ENCODE measurements around the gene CHI3L2. TPM values are rescaled to one million over a fixed set of nuclear protein-coding genes. Genes with fewer than 3 reads are reported as not detected.

Gene CHI3L2
- total and polyA plus RNA-seq, 2 donors (not counting 1 experiment from before 2014, with no cell fraction given): 9.2 to 31.5 TPM

GRCh38 chr1:111228748-111229126 is 1.2 kb downstream of the CHI3L2 start:
- no CpG with 5 or more reads among the region's 2 CpGs for WGBS (ENCODE audit: insufficient coverage)
- Mint-ChIP-seq H3K4me3 (peak overlapping the region; percentile 29), H3K27ac (peak overlapping the region; percentile 61), H3K9me3 (ENCODE audit: insufficient read depth) (no peaks in the 10 kb centered on the region), H3K27me3 (no peaks in the 10 kb centered on the region), H3K4me1 (peaks cover 72% of the 10 kb centered on the region)
- intact Hi-C loops (cut with micrococcal nuclease): loop anchor here (10.0 kb wide), 1 partner anchor 536 kb away; no protein-coding TSS in a partner anchor
- Histone ChIP-seq H3K9ac (ENCODE audit: low read length) (no peak overlapping the region), H3K27ac (ENCODE audit: low read length in 2 of 2) (peak overlapping the region in 1 of 2 donors; percentile 19), H2AFZ (ENCODE audit: insufficient read depth, low read depth, low read length, poor library complexity, severe bottlenecking) (no peak overlapping the region), H3K9me3 (ENCODE audit: control extremely low read depth in 1 of 3, control insufficient read depth in 2 of 3, insufficient read depth in 1 of 3, low read length in 2 of 3) (peaks cover 0 to 5% (median 4%) of the 10 kb centered on the region in 3 donors), H3K27me3 (replicated peaks in 1 of 4; ENCODE audit: control extremely low read depth in 1 of 4, control insufficient read depth in 3 of 4, insufficient read depth in 4 of 4, low read length in 3 of 4) (no peaks in the 10 kb centered on the region), H3K4me2 (replicated peaks; ENCODE audit: low read depth, low read length, poor library complexity, severe bottlenecking) (peak overlapping the region; percentile 65), H4K20me1 (ENCODE audit: control insufficient read depth, insufficient read depth, low read length, poor library complexity, severe bottlenecking) (no peaks in the 10 kb centered on the region), H3K36me3 (replicated peaks in 1 of 2; ENCODE audit: control extremely low read depth in 1 of 2, control insufficient read depth in 1 of 2, extremely low read depth in 1 of 2, insufficient read depth in 2 of 2, low read length in 1 of 2) (peaks cover 0 to 5% of the 10 kb centered on the region in 2 experiments), H3K4me1 (ENCODE audit: control insufficient read depth in 2 of 2, insufficient read depth in 2 of 2, low read length in 2 of 2) (peaks cover 65 to 76% of the 10 kb centered on the region in 2 donors), H3K4me3 (ENCODE audit: control extremely low read depth in 1 of 5, extremely low read depth in 1 of 5, insufficient read depth in 1 of 5, low read depth in 2 of 5, low read length in 4 of 5) (peak overlapping the region in 1 of 5 experiments; percentile 62), H3K79me2 (ENCODE audit: control insufficient read depth, insufficient read depth, low read length) (peaks cover 44% of the 10 kb centered on the region)
- ATAC-seq (ENCODE audit: low read depth) (no peak), DNase-seq (no peak)
- TF ChIP-seq EZH2 (IDR thresholded peaks at IDR 0.05; ENCODE audit: borderline replicate concordance, insufficient read depth, low read depth, low read length, poor library complexity, severe bottlenecking) (no peak), CTCF (IDR thresholded peaks at IDR 0.05) (no peak)
- ChIA-PET POLR2A (interaction anchor here (0.6 to 1.5 kb wide), 2 partner anchors 25 to 1705 kb away, joined by 5 to 6 read pairs; no protein-coding TSS in a partner anchor), CTCF (interaction anchor here (1.2 to 1.8 kb wide), 6 partner anchors 35 to 188 kb away, joined by 3 to 4 read pairs (median 4); no protein-coding TSS in a partner anchor)

DNA sequence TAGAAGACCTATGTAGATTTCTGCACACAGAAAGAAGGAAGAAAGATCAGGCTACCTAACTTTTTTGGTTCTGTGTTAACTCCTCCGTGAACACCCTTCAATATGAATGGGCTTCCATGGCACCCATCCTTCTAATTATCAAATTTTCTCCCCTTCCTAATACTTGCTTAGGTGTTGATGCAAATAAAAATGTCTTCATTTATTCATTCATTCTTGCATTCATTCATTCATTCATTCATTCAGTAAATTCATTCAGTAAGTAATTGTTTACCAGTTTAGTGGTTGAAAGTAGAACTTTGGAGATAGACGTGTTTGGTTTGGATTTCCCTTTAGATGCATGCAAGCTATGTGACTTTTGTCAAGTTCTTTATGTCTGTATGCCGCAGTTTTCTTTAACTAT is 4.6 kb downstream of the CHI3L2 start:
- DNase-seq (no peak), ATAC-seq (ENCODE audit: low read depth) (no peak)
- Histone ChIP-seq H3K4me3 (ENCODE audit: control extremely low read depth in 1 of 5, extremely low read depth in 1 of 5, insufficient read depth in 1 of 5, low read depth in 2 of 5, low read length in 4 of 5) (peak overlapping the region in 1 of 5 experiments; percentile 13), H3K9ac (ENCODE audit: low read length) (no peak overlapping the region), H3K4me1 (ENCODE audit: control insufficient read depth in 2 of 2, insufficient read depth in 2 of 2, low read length in 2 of 2) (peaks cover 47 to 56% of the 10 kb centered on the region in 2 donors), H2AFZ (ENCODE audit: insufficient read depth, low read depth, low read length, poor library complexity, severe bottlenecking) (no peak overlapping the region), H3K4me2 (replicated peaks; ENCODE audit: low read depth, low read length, poor library complexity, severe bottlenecking) (peak overlapping the region; percentile 65), H3K27me3 (replicated peaks in 1 of 4; ENCODE audit: control extremely low read depth in 1 of 4, control insufficient read depth in 3 of 4, insufficient read depth in 4 of 4, low read length in 3 of 4) (no peaks in the 10 kb centered on the region), H4K20me1 (ENCODE audit: control insufficient read depth, insufficient read depth, low read length, poor library complexity, severe bottlenecking) (no peaks in the 10 kb centered on the region), H3K9me3 (ENCODE audit: control extremely low read depth in 1 of 3, control insufficient read depth in 2 of 3, insufficient read depth in 1 of 3, low read length in 2 of 3) (peaks cover 0 to 5% (median 4%) of the 10 kb centered on the region in 3 donors), H3K36me3 (replicated peaks in 1 of 2; ENCODE audit: control extremely low read depth in 1 of 2, control insufficient read depth in 1 of 2, extremely low read depth in 1 of 2, insufficient read depth in 2 of 2, low read length in 1 of 2) (peaks cover 0 to 17% of the 10 kb centered on the region in 2 experiments), H3K79me2 (ENCODE audit: control insufficient read depth, insufficient read depth, low read length) (peaks cover 54% of the 10 kb centered on the region), H3K27ac (ENCODE audit: low read length in 2 of 2) (no peak overlapping the region)
- Mint-ChIP-seq H3K4me1 (peaks cover 71% of the 10 kb centered on the region), H3K9me3 (ENCODE audit: insufficient read depth) (no peaks in the 10 kb centered on the region), H3K27ac (peak overlapping the region; percentile 75), H3K27me3 (no peaks in the 10 kb centered on the region), H3K4me3 (peak overlapping the region; percentile 48)
- ChIA-PET POLR2A (interaction anchor here (1.2 kb wide), 1 partner anchor 16 kb away, joined by 3 read pairs; no protein-coding TSS in a partner anchor), CTCF (interaction anchor here (0.7 to 1.7 kb wide), 4 partner anchors 13 to 210 kb away, joined by 3 to 5 read pairs (median 4); no protein-coding TSS in a partner anchor)
- TF ChIP-seq CTCF (IDR thresholded peaks at IDR 0.05): no peak
- no peak for TF ChIP-seq EZH2 (IDR thresholded peaks at IDR 0.05; ENCODE audit: borderline replicate concordance, insufficient read depth, low read depth, low read length, poor library complexity, severe bottlenecking)
- no CpG with 5 or more reads among the region's 3 CpGs for WGBS (ENCODE audit: insufficient coverage)
- intact Hi-C loops (cut with micrococcal nuclease): loop anchor here (5.0 kb wide), 1 partner anchor 35 kb away; no protein-coding TSS in a partner anchor

Data from B cell (primary cell).